GM03348 (cell line): ENCODE data around the gene KCP.

Source experiments
- DNase-seq: peaks from one replicate; pipeline ENCODE4 v3.0.0; 2012; ENCODE audit warnings: low spot score

KCP gene

DNA sequence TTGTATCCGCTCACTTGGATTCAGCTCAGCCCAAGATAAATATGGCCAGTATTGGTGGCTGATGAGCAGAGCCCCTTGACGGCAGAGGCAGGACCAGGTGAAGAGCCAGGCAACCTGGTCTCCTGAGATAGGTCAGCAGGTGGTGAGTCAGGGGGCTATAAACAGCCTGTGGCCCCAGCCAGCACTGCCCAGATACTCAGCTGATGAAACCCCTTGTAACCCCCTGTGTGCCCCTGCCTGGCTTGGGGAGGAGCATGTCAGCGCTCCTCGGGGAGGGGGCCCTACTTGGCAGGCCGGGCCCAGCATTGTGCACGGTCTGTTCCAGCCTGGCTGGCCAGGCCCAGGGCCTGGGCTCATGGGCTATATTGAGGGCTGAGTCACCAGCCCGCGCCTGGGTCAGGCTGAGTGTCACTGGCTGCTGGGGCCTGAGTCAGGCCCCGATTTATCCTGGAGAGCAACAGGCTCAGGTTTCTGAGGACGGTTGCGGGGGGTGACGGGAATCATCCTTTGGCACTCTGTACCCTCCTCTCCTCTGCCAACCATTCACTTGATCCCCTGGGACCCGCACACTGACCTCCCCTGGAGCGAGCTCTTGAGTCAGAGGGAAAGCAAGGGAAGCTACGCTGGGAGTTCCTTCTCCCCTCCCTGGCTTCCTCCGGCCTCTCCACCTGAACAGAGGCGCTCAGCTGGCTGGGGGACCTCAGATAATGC, 83.1 kb downstream of the KCP start:
- DNase-seq: peak; percentile 87

DNA sequence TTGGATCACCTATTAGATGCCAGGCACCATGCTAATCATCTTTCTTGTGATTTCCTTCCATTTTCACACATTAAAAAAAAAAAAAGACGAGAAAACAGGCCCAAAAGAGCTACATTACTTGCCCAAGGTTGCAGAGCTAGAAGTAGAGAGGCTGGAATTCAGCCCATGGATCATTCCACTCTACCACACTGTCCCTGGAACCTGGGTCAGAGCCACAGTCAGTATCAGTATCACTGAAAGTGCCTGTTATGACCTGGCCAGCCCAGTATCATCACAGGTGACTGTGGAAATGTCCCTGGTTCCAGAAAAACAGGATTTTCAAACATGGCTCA, 83.6 kb downstream of the KCP start:
- no peak for DNase-seq
